ENCODE data around the gene OPRM1.

DNA sequence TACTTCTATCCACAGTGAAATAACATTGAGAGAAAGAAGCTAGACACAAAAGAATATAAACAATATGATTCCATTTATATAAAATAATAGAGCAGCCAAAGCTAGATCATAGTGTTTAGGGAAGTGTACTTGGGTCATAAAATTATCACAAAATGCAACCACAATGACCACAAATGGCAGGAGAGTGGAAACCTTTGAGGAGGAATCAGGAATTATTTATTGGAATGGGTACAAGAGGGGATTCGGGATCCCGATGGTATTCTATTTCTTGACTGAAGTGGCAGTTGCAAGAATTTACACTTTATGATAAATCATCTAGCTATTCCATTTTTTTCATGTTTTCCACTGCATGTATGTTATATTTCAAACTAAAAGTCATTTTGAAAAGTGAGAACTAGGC is 241.5 kb downstream of the OPRM1 start:
- TF ChIP-seq, protein P1, sequence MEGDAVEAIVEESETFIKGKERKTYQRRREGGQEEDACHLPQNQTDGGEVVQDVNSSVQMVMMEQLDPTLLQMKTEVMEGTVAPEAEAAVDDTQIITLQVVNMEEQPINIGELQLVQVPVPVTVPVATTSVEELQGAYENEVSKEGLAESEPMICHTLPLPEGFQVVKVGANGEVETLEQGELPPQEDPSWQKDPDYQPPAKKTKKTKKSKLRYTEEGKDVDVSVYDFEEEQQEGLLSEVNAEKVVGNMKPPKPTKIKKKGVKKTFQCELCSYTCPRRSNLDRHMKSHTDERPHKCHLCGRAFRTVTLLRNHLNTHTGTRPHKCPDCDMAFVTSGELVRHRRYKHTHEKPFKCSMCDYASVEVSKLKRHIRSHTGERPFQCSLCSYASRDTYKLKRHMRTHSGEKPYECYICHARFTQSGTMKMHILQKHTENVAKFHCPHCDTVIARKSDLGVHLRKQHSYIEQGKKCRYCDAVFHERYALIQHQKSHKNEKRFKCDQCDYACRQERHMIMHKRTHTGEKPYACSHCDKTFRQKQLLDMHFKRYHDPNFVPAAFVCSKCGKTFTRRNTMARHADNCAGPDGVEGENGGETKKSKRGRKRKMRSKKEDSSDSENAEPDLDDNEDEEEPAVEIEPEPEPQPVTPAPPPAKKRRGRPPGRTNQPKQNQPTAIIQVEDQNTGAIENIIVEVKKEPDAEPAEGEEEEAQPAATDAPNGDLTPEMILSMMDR (IDR thresholded peaks at IDR 0.05), result no peak
- TF ChIP-seq POLR2A (IDR thresholded peaks at IDR 0.05), result no peak
